Measurements from ENCODE around the gene CSPG4. TPM values are rescaled to one million over a fixed set of nuclear protein-coding genes. Genes with fewer than 3 reads are reported as not detected.

Gene CSPG4
- total and polyA plus RNA-seq, 2 of the 13 experiments (the other 11 are each of a cell fraction or from before 2014, with no cell fraction given), result 0.01 to 0.04 TPM

DNA sequence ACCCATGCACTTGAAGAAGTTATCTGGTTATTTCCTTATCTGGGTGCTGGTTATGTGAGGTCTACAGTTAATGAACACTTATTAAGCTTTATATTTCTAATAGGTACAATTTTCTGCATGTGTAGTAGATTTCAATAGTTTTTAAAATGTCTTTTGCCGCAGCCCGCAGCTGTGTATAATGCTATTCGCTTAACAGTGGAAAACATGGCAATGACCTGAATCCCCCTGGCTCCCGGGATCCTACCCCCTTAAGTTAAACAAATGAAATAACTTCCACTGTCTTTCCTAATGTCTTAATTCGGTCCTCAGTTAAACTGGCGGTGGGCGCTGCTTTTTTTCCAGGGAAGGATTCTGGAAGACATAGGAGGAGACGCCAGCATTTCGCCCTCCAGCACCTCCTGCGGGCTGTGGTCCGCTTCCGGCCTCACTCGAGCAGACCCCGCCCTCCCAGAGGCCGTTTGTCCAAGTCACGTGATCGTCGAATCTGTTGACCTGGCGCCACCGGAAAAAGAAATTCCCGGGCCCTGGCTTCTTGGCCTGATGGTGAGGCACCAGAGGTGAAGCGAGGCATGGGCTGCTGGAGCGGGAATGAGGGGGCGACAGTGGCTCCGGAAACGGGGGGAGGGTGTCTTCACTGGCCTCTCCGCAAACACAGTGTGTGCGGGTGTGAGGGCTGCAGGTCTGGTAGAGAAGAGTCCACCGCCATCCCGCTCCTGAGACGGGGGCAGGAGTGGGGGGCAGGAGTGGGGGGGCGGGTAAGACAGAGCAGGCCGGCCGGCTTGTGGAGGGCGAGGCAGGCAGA lies 45.6 kb upstream of the CSPG4 start (continued):
- TF ChIP-seq, protein P1, sequence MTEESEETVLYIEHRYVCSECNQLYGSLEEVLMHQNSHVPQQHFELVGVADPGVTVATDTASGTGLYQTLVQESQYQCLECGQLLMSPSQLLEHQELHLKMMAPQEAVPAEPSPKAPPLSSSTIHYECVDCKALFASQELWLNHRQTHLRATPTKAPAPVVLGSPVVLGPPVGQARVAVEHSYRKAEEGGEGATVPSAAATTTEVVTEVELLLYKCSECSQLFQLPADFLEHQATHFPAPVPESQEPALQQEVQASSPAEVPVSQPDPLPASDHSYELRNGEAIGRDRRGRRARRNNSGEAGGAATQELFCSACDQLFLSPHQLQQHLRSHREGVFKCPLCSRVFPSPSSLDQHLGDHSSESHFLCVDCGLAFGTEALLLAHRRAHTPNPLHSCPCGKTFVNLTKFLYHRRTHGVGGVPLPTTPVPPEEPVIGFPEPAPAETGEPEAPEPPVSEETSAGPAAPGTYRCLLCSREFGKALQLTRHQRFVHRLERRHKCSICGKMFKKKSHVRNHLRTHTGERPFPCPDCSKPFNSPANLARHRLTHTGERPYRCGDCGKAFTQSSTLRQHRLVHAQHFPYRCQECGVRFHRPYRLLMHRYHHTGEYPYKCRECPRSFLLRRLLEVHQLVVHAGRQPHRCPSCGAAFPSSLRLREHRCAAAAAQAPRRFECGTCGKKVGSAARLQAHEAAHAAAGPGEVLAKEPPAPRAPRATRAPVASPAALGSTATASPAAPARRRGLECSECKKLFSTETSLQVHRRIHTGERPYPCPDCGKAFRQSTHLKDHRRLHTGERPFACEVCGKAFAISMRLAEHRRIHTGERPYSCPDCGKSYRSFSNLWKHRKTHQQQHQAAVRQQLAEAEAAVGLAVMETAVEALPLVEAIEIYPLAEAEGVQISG (CRISPR knock-in tag; IDR thresholded peaks at IDR 0.05), result peak; percentile 51; the same call in 1 of the 2 replicates
- TF ChIP-seq ZNF543 (CRISPR knock-in tag; IDR thresholded peaks at IDR 0.05) (no peak), ZSCAN12 (CRISPR knock-in tag; IDR thresholded peaks at IDR 0.05) (0 out of 2 replicates have a peak, but pooled peaks have one; percentile 37), ZNF547 (CRISPR knock-in tag; IDR thresholded peaks at IDR 0.05) (peak; percentile 64; the same call in 1 of the 2 replicates), POGZ (CRISPR knock-in tag; IDR thresholded peaks at IDR 0.05) (peak; percentile 51), ZNF768 (CRISPR knock-in tag; IDR thresholded peaks at IDR 0.05) (peak; percentile 28; the same call in 1 of the 2 replicates), REPIN1 (CRISPR knock-in tag; IDR thresholded peaks at IDR 0.05; ENCODE audit: borderline replicate concordance, low read depth) (no peak), NONO (IDR thresholded peaks at IDR 0.05) (no peak), NONO (CRISPR knock-in tag; conservative IDR thresholded peaks at IDR 0.05) (peak; percentile 50; the same call in 1 of the 2 replicates), HDAC1 (CRISPR knock-in tag; IDR thresholded peaks at IDR 0.05) (no peak), HNRNPLL (IDR thresholded peaks at IDR 0.05; ENCODE audit: low read depth, low read length, poor library complexity, severe bottlenecking) (peak; percentile 22), ZMYM4 (CRISPR knock-in tag; IDR thresholded peaks at IDR 0.05) (peak; percentile 75), SALL1 (CRISPR knock-in tag; IDR thresholded peaks at IDR 0.05) (peak; percentile 49; the same call in 1 of the 2 replicates), SOX6 (IDR thresholded peaks at IDR 0.05) (no peak), SOX6 (CRISPR knock-in tag; IDR thresholded peaks at IDR 0.05) (peak; percentile 27; the same call in 1 of the 2 replicates), SP4 (CRISPR knock-in tag; IDR thresholded peaks at IDR 0.05) (no peak)
- TF ChIP-seq, protein P2, sequence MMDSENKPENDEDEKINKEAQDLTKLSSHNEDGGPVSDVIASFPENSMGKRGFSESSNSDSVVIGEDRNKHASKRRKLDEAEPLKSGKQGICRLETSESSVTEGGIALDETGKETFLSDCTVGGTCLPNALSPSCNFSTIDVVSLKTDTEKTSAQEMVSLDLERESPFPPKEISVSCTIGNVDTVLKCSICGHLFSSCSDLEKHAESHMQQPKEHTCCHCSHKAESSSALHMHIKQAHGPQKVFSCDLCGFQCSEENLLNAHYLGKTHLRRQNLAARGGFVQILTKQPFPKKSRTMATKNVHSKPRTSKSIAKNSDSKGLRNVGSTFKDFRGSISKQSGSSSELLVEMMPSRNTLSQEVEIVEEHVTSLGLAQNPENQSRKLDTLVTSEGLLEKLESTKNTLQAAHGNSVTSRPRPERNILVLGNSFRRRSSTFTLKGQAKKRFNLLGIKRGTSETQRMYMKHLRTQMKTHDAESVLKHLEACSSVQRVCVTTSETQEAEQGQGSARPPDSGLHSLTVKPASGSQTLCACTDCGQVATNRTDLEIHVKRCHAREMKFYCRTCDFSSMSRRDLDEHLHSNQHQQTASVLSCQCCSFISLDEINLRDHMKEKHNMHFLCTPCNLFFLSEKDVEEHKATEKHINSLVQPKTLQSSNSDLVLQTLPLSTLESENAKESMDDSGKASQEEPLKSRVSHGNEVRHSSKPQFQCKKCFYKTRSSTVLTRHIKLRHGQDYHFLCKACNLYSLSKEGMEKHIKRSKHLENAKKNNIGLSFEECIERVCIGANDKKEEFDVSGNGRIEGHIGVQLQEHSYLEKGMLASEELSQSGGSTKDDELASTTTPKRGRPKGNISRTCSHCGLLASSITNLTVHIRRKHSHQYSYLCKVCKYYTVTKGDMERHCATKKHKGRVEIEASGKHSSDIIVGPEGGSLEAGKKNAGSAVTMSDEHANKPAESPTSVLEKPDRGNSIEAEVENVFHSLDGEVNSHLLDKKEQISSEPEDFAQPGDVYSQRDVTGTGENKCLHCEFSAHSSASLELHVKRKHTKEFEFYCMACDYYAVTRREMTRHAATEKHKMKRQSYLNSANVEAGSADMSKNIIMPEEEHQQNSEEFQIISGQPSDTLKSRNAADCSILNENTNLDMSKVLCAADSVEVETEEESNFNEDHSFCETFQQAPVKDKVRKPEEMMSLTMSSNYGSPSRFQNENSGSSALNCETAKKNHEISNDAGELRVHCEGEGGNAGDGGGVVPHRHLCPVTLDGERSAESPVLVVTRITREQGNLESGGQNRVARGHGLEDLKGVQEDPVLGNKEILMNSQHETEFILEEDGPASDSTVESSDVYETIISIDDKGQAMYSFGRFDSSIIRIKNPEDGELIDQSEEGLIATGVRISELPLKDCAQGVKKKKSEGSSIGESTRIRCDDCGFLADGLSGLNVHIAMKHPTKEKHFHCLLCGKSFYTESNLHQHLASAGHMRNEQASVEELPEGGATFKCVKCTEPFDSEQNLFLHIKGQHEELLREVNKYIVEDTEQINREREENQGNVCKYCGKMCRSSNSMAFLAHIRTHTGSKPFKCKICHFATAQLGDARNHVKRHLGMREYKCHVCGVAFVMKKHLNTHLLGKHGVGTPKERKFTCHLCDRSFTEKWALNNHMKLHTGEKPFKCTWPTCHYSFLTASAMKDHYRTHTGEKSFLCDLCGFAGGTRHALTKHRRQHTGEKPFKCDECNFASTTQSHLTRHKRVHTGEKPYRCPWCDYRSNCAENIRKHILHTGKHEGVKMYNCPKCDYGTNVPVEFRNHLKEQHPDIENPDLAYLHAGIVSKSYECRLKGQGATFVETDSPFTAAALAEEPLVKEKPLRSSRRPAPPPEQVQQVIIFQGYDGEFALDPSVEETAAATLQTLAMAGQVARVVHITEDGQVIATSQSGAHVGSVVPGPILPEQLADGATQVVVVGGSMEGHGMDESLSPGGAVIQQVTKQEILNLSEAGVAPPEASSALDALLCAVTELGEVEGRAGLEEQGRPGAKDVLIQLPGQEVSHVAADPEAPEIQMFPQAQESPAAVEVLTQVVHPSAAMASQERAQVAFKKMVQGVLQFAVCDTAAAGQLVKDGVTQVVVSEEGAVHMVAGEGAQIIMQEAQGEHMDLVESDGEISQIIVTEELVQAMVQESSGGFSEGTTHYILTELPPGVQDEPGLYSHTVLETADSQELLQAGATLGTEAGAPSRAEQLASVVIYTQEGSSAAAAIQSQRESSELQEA (CRISPR knock-in tag; IDR thresholded peaks at IDR 0.05; ENCODE audit: not compliant biosample characterization), result no peak
- TF ChIP-seq, protein P3, sequence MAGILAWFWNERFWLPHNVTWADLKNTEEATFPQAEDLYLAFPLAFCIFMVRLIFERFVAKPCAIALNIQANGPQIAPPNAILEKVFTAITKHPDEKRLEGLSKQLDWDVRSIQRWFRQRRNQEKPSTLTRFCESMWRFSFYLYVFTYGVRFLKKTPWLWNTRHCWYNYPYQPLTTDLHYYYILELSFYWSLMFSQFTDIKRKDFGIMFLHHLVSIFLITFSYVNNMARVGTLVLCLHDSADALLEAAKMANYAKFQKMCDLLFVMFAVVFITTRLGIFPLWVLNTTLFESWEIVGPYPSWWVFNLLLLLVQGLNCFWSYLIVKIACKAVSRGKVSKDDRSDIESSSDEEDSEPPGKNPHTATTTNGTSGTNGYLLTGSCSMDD (CRISPR knock-in tag; IDR thresholded peaks at IDR 0.05), result no peak

All from HepG2 (cell line).